CD4-positive, alpha-beta T cell treated with Interleukin-6 for 4 hours (primary cell): Measurements from ENCODE around the gene NACC1.

Experiments used
- DNase-seq: peaks from one replicate; pipeline ENCODE4 v3.0.0-alpha.2; 2020; ENCODE audit warnings: mixed read lengths

NACC1 gene

GRCh38 chr19:13149628-13150186, 31.6 kb downstream of the NACC1 start:
- DNase-seq = peak; percentile 40

GRCh38 chr19:13150187-13150930, 32.3 kb downstream of the NACC1 start, which contains the start of the genes IER2 and STX10:
IER2 (plus strand) TSS chr19:13150411; CDS start chr19:13153187, 2,776 bp downstream.
STX10 (minus strand) TSS chr19:13150375; CDS start chr19:13150173, 202 bp downstream.
- DNase-seq = peak; percentile 94

GRCh38 chr19:13150931-13151604, 33.0 kb downstream of the NACC1 start:
- DNase-seq = peak; percentile 31

GRCh38 chr19:13151605-13152355, 33.7 kb downstream of the NACC1 start:
- peak; percentile 97 for DNase-seq

- no peak for DNase-seq
Observed at GRCh38 chr19:13152356-13152973, 34.4 kb downstream of the NACC1 start.

GRCh38 chr19:13152974-13153568, 35.0 kb downstream of the NACC1 start:
- DNase-seq = peak; percentile 96

- no peak for DNase-seq
Observed at GRCh38 chr19:13153569-13154240, 35.6 kb downstream of the NACC1 start.

- peak; percentile 62 for DNase-seq
Observed at GRCh38 chr19:13154241-13154778, 36.2 kb downstream of the NACC1 start.

- DNase-seq = peak; percentile 77
Observed at GRCh38 chr19:13154911-13155471, 36.9 kb downstream of the NACC1 start.

- DNase-seq = peak; percentile 83
Observed at GRCh38 chr19:13155472-13156359, 37.7 kb downstream of the NACC1 start.

GRCh38 chr19:13159713-13160112, 41.6 kb downstream of the NACC1 start:
- no peak for DNase-seq

GRCh38 chr19:13160557-13160956, 42.5 kb downstream of the NACC1 start:
- no peak for DNase-seq

- peak; percentile 94 for DNase-seq
Observed at GRCh38 chr19:13162724-13163608, 44.9 kb downstream of the NACC1 start.

GRCh38 chr19:13163609-13164342, 45.7 kb downstream of the NACC1 start:
- peak; percentile 60 for DNase-seq

- DNase-seq = peak; percentile 62
Observed at GRCh38 chr19:13164343-13165161, 46.5 kb downstream of the NACC1 start.

GRCh38 chr19:13165162-13165997, 47.3 kb downstream of the NACC1 start:
- DNase-seq = no peak
